A673 (cell line): ENCODE results near the gene RNF222.

Experiments
- EZH2 ChIP-seq: fragments of 200-600 bp; sonication (generic); IDR thresholded peaks from 2 replicates; pipeline ENCODE4 v1.6.1; 2017; ENCODE audit warnings: borderline replicate concordance, low read depth, mild to moderate bottlenecking, mixed read lengths, antibody characterized with exemption, low read length; ENCODE audit not compliant: poor library complexity, severe bottlenecking
- TF ChIP-seq, protein P1 (sequence below): fragments of 300-800, 200-600 bp; sonication (generic); conservative IDR thresholded peaks from 2 replicates; pipeline ENCODE4 v1.5.1; 2017; ENCODE audit warnings: low read depth, mild to moderate bottlenecking, antibody characterized with exemption, low read length, moderate library complexity, mixed read lengths

DNA sequence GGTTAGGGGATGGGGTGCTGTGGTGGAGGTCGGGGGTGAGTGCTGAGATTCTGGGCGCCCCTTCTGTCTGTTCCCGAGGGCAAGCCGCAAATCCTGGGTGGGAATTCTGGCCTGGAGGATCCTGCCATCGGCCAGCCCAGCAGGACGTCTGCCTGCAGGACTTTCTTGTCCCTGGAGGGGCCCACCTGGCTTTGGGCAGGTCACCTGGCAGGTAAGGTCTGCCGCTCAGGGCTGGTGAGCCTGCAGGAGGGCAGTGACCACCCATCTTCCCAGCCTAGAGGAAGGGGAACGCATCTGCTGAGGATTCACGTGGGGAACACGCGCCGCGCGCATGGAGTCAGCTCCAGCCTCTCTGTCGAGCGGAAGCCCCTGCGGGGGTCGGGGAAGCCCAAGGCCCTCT is 5.4 kb downstream of the RNF222 start:
- TF ChIP-seq, protein P1, sequence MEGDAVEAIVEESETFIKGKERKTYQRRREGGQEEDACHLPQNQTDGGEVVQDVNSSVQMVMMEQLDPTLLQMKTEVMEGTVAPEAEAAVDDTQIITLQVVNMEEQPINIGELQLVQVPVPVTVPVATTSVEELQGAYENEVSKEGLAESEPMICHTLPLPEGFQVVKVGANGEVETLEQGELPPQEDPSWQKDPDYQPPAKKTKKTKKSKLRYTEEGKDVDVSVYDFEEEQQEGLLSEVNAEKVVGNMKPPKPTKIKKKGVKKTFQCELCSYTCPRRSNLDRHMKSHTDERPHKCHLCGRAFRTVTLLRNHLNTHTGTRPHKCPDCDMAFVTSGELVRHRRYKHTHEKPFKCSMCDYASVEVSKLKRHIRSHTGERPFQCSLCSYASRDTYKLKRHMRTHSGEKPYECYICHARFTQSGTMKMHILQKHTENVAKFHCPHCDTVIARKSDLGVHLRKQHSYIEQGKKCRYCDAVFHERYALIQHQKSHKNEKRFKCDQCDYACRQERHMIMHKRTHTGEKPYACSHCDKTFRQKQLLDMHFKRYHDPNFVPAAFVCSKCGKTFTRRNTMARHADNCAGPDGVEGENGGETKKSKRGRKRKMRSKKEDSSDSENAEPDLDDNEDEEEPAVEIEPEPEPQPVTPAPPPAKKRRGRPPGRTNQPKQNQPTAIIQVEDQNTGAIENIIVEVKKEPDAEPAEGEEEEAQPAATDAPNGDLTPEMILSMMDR = no peak
- no peak for TF ChIP-seq EZH2
